Upper lobe of right lung (tissue), 1 donor: ENCODE measurements around the gene LEF1. TPM values are rescaled to one million over a fixed set of nuclear protein-coding genes. Genes with fewer than 3 reads are reported as not detected.
"Not testable (repeated sequence)": the region's sequence is repeated elsewhere in the genome, so short reads cannot be mapped to it uniquely, and the experiment has no call there.

Experiments used
- ATAC-seq: fragments of 200-7000 bp; cut with Tn5 transposase; one replicate; pipeline ENCODE4 v1.9.1; 2020; ENCODE audit warnings: mild to moderate bottlenecking, moderate library complexity
- DNase-seq: peaks from one replicate; pipeline ENCODE4 v3.0.0-alpha.2; 2020
- H3K27ac ChIP-seq: fragments of 200-600 bp; one replicate; pipeline ENCODE4 v1.8.0; 2022
- H3K27me3 ChIP-seq: fragments of 200-600 bp; one replicate; pipeline ENCODE4 v1.8.0; 2022; ENCODE audit warnings: mild to moderate bottlenecking
- H3K36me3 ChIP-seq: fragments of 200-600 bp; one replicate; pipeline ENCODE4 v1.8.0; 2022
- H3K4me1 ChIP-seq: fragments of 200-600 bp; one replicate; pipeline ENCODE4 v1.8.0; 2022
- H3K4me3 ChIP-seq: fragments of 200-600 bp; one replicate; pipeline ENCODE4 v1.8.0; 2022; ENCODE audit warnings: mild to moderate bottlenecking
- H3K9me3 ChIP-seq: fragments of 200-600 bp; one replicate; pipeline ENCODE4 v1.8.0; 2022
- intact Hi-C: fragments of 100-400 bp; cut with DNase I; formaldehyde crosslinking; loops from one replicate; pipeline ENCODE4 v1.11.0; 2022
- total RNA-seq: library from RNA; stranded (reverse); fragmentation: NEBNext Ultra II Directional; extraction: Animal tissue kit (Norgen Biotek cat#: 25700); gene quantifications from one replicate; pipeline ENCODE4 v1.2.1, GENCODE V29; 2021
- TF ChIP-seq, protein P1 (sequence below): fragments of 200-600 bp; IDR thresholded peaks from one replicate; pipeline ENCODE4 v1.8.0; 2022; ENCODE audit warnings: antibody characterized with exemption
- donor health status: DM: no; HTN: yes; CAD: no; lungs with severe emphysema.

The LEF1 gene
- total RNA-seq, 1 donor from 2014 or later: 9.1 TPM

GRCh38 chr4:108054025-108054638, 114.6 kb downstream of the LEF1 start:
- Histone ChIP-seq H3K27me3 (no peaks in the 10 kb centered on the region), H3K36me3 (no peaks in the 10 kb centered on the region), H3K4me3 (no peak overlapping the region), H3K27ac (no peak overlapping the region), H3K4me1 (no peaks in the 10 kb centered on the region), H3K9me3 (no peaks in the 10 kb centered on the region)
- DNase-seq (no peak), ATAC-seq (no peak)
- intact Hi-C loops: no loop called here
- TF ChIP-seq, protein P1, sequence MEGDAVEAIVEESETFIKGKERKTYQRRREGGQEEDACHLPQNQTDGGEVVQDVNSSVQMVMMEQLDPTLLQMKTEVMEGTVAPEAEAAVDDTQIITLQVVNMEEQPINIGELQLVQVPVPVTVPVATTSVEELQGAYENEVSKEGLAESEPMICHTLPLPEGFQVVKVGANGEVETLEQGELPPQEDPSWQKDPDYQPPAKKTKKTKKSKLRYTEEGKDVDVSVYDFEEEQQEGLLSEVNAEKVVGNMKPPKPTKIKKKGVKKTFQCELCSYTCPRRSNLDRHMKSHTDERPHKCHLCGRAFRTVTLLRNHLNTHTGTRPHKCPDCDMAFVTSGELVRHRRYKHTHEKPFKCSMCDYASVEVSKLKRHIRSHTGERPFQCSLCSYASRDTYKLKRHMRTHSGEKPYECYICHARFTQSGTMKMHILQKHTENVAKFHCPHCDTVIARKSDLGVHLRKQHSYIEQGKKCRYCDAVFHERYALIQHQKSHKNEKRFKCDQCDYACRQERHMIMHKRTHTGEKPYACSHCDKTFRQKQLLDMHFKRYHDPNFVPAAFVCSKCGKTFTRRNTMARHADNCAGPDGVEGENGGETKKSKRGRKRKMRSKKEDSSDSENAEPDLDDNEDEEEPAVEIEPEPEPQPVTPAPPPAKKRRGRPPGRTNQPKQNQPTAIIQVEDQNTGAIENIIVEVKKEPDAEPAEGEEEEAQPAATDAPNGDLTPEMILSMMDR: no peak

DNA sequence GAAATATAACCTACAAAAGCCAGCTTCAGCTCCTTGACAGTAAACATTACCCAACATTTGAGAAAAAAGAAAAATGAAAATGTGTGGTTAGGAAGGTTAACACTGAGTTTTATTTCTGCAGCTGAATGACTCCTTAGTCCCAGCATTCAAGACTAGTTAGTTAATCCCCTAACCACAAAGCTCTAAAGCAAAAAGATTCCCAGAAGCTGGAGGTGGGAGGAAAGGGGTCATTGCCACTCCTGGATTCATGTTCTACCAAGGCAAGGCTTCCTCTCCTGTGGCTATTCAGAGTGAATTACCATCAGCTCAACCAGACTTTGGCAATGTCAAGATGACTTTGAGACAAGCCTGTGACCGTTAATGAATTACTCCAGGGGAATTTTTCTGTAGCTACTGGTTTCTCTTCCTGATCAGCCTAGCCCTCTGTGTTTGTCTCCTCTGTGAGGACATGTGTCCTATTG, 115.5 kb downstream of the LEF1 start:
- Histone ChIP-seq H3K36me3 (no peaks in the 10 kb centered on the region), H3K4me1 (no peaks in the 10 kb centered on the region), H3K27ac (no peak overlapping the region), H3K27me3 (no peaks in the 10 kb centered on the region), H3K4me3 (no peak overlapping the region), H3K9me3 (no peaks in the 10 kb centered on the region)
- ATAC-seq: no peak
- intact Hi-C loops: no loop called here
- TF ChIP-seq, protein P1: no peak
- DNase-seq: no peak

DNA sequence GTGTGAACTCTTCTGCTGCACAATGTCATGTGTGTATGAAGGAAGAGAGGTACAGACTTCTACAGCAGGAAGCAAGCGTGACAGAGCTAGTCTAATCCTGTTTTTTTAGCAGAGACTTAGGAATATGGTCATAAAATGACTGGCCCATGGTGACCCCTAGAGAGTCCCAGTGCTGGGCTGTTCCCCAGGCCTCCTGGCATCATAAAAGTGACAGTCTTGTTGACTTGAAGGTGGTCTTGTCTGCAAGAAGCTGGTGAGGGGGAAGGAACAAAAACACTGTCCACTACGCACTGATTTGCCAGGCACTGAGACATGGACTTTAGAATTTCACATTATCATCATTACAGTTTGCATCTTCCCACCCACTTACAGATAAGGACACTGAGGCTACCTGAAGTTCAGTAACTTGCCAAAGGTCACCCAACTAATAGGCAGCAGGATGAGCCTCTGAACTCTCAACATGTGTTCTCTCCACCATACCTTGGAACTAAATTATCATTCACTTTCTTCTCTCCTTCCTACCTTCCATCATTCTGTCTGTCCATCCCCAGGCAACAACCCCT, 116.1 kb downstream of the LEF1 start:
- intact Hi-C loops: no loop called here
- DNase-seq (no peak), ATAC-seq (no peak)
- Histone ChIP-seq H3K27me3 (no peaks in the 10 kb centered on the region), H3K4me3 (no peak overlapping the region), H3K9me3 (no peaks in the 10 kb centered on the region), H3K27ac (no peak overlapping the region), H3K36me3 (no peaks in the 10 kb centered on the region), H3K4me1 (no peaks in the 10 kb centered on the region)
- TF ChIP-seq, protein P1: no peak

DNA sequence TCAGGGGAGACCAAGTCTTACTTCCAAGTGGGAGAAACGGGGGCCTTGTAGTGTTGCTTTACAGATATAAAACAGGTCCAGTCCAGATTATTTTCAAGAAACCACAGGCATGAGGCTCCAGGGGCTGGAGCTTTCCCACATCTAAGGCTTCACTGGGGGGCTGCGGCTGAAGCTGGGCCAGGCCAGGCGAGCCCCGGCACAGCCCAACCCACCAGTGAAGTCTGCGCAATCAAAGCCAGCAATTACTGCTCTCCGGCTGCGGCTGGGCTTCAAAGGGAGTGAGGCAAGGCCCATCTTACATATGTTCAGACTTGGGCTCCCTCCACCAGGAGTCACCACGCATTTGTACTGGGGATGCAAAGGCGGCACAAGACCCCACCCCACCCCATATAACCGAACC, 117.4 kb downstream of the LEF1 start:
- Histone ChIP-seq H3K27me3 (no peaks in the 10 kb centered on the region), H3K36me3 (no peaks in the 10 kb centered on the region)

GRCh38 chr4:108050166-108051111, 118.3 kb downstream of the LEF1 start:
- DNase-seq, H3K4me3 ChIP-seq, H3K27me3 ChIP-seq, H3K36me3 ChIP-seq, H3K9me3 ChIP-seq, intact Hi-C loops, ATAC-seq, H3K4me1 ChIP-seq, H3K27ac ChIP-seq: not testable (repeated sequence)

More for the DNA sequence above, 117.4 kb downstream of the LEF1 start:
- Histone ChIP-seq H3K9me3 (no peaks in the 10 kb centered on the region), H3K4me1 (no peaks in the 10 kb centered on the region), H3K27ac (no peak overlapping the region), H3K4me3 (no peak overlapping the region)
- ATAC-seq: no peak
- intact Hi-C loops: no loop called here
- no peak for DNase-seq
- TF ChIP-seq, protein P1: no peak

DNA sequence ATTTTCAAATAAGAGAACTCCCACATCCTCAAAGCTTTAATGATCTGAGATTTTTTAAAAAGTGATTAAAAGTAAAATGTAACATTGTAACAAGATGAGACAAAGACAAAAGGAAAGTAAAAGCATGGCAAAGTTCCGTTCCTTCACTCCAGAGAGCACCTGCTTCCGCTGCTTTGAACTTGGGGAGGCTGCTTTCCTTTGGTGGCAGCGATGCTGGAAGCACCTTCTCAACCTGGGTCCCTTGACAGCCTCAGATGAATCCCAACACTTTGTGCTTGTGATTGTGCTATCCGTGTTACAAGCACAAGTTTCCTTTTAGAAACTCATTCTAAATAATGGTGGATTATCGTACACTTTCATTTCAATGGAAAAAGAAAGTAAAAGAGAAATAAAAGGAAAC, 119.3 kb downstream of the LEF1 start:
- no peak overlapping the region for H3K4me3 ChIP-seq

More for the DNA sequence above, 119.3 kb downstream of the LEF1 start:
- TF ChIP-seq, protein P1: no peak
- Histone ChIP-seq H3K9me3 (no peaks in the 10 kb centered on the region), H3K27ac (no peak overlapping the region), H3K4me1 (no peaks in the 10 kb centered on the region), H3K36me3 (no peaks in the 10 kb centered on the region), H3K27me3 (no peaks in the 10 kb centered on the region)
- no peak for ATAC-seq
- intact Hi-C loops: no loop called here
- no peak for DNase-seq
